CD14-positive monocyte (primary cell): ENCODE results near the gene PARP15. TPM values are rescaled to one million over a fixed set of nuclear protein-coding genes. Genes with fewer than 3 reads are reported as not detected.
A peak's percentile ranks its signal among the peaks of the same experiment; 100 is the strongest.

Source experiments
- DNase-seq, 3 donors: peaks; one replicate each; pipeline ENCODE4 v3.0.0-alpha.2; 2011 to 2022
- H2AFZ ChIP-seq: 2 replicates; pipeline ENCODE4 v1.6.0; 2012; ENCODE audit warnings: mild to moderate bottlenecking, low read depth, low read length, inconsistent platforms; ENCODE audit not compliant: insufficient read depth, poor library complexity, severe bottlenecking
- H3K27ac ChIP-seq, 2 donors: 1 replicate in 1 of 2; 2 replicates in 1 of 2; pipeline ENCODE4 v1.5.1; 2012 to 2013; ENCODE audit warnings: low read length in 2 of 2, control low read depth in 1 of 2, inconsistent platforms in 1 of 2, low read depth in 1 of 2, mild to moderate bottlenecking in 1 of 2
- H3K27me3 ChIP-seq, 2 donors: one replicate each; pipeline versions ENCODE4 v1.6.0 to v1.6.1; 2011 to 2013; ENCODE audit warnings: low read length in 2 of 2; ENCODE audit not compliant: control insufficient read depth in 2 of 2, insufficient read depth in 2 of 2
- H3K36me3 ChIP-seq, 2 donors: replicated peaks in 1 of 2; 1 replicate in 1 of 2; 2 replicates in 1 of 2; pipeline versions ENCODE4 v1.5.1 to v1.6.1; 2012 to 2013; ENCODE audit warnings: low read length in 2 of 2, control low read depth in 1 of 2, inconsistent platforms in 1 of 2, mild to moderate bottlenecking in 1 of 2; ENCODE audit not compliant: insufficient read depth in 2 of 2, control insufficient read depth in 1 of 2
- H3K4me1 ChIP-seq, 2 donors: 1 replicate in 1 of 2; 2 replicates in 1 of 2; pipeline versions ENCODE4 v1.5.1 to v1.6.1; 2012 to 2013; ENCODE audit warnings: low read length in 2 of 2, control low read depth in 1 of 2, inconsistent platforms in 1 of 2, mild to moderate bottlenecking in 1 of 2, moderate library complexity in 1 of 2; ENCODE audit not compliant: insufficient read depth in 2 of 2, control insufficient read depth in 1 of 2
- H3K4me2 ChIP-seq: replicated peaks from 2 replicates; pipeline ENCODE3; 2012; ENCODE audit warnings: low read length, moderate library complexity, mild to moderate bottlenecking; ENCODE audit not compliant: poor library complexity, severe bottlenecking; ENCODE audit errors: extremely low read depth
- H3K4me3 ChIP-seq, 3 experiments: fragments of 200-600 bp in 1 of 3; sonication (generic) in 1 of 3; replicated peaks in 1 of 3; 1 replicate in 2 of 3; 2 replicates in 1 of 3; pipeline ENCODE4 v1.5.1; 2011 to 2013; ENCODE audit warnings: low read length in 3 of 3, mild to moderate bottlenecking in 3 of 3, control low read depth in 2 of 3, low read depth in 2 of 3, inconsistent platforms in 1 of 3, moderate library complexity in 1 of 3
- H3K79me2 ChIP-seq: 2 replicates; pipeline ENCODE4 v1.6.0; 2012; ENCODE audit warnings: mild to moderate bottlenecking, control low read depth, inconsistent platforms, low read length, moderate library complexity; ENCODE audit not compliant: insufficient read depth
- H3K9ac ChIP-seq: 2 replicates; pipeline ENCODE4 v1.6.0; 2017; ENCODE audit warnings: low read length, mild to moderate bottlenecking; ENCODE audit not compliant: insufficient read depth, poor library complexity, severe bottlenecking
- H3K9me3 ChIP-seq, 2 donors: replicated peaks in 1 of 2; 1 replicate in 1 of 2; 2 replicates in 1 of 2; pipeline versions ENCODE4 v1.5.1 to v1.6.1; 2012 to 2013; ENCODE audit warnings: low read length in 2 of 2, control low read depth in 1 of 2; ENCODE audit not compliant: control insufficient read depth in 1 of 2, insufficient read depth in 1 of 2
- H4K20me1 ChIP-seq: 2 replicates; pipeline ENCODE4 v1.6.0; 2012; ENCODE audit warnings: mild to moderate bottlenecking, low read length, control low read depth, moderate library complexity; ENCODE audit not compliant: insufficient read depth
- H3K27ac Mint-ChIP-seq, 7 donors: one replicate each; pipeline ENCODE4 v1.8.0; 2020; ENCODE audit warnings: mild to moderate bottlenecking in 7 of 7, mixed read lengths in 7 of 7, moderate library complexity in 6 of 7, inconsistent platforms in 2 of 7
- H3K27me3 Mint-ChIP-seq, 3 donors: one replicate each; pipeline ENCODE4 v1.8.0; 2021 to 2022; ENCODE audit warnings: low read depth in 3 of 3, mild to moderate bottlenecking in 3 of 3, mixed read lengths in 3 of 3, moderate library complexity in 3 of 3, inconsistent platforms in 1 of 3
- H3K36me3 Mint-ChIP-seq, 2 donors: one replicate each; pipeline ENCODE4 v1.8.0; 2020; ENCODE audit warnings: mixed read lengths in 2 of 2, inconsistent platforms in 1 of 2, mild to moderate bottlenecking in 1 of 2
- H3K4me1 Mint-ChIP-seq: one replicate; pipeline ENCODE4 v1.8.0; 2020; ENCODE audit warnings: mild to moderate bottlenecking, mixed read lengths
- H3K4me3 Mint-ChIP-seq, 2 donors: one replicate each; pipeline ENCODE4 v1.8.0; 2020; ENCODE audit warnings: mild to moderate bottlenecking in 2 of 2, mixed read lengths in 2 of 2, moderate library complexity in 1 of 2
- H3K9me3 Mint-ChIP-seq, 7 donors: one replicate each; pipeline ENCODE4 v1.8.0; 2020 to 2022; ENCODE audit warnings: mixed read lengths in 7 of 7, mild to moderate bottlenecking in 6 of 7, moderate library complexity in 6 of 7, inconsistent platforms in 2 of 7
- CTCF ChIP-seq: fragments of 200-600 bp; IDR thresholded peaks from one replicate; pipeline ENCODE4 v1.8.0; 2022; ENCODE audit warnings: antibody characterized with exemption, mild to moderate bottlenecking
- WGBS: methylation state at CpG from one replicate; pipeline ENCODE4 v1.1.5; 2013; ENCODE audit warnings: missing lambda C conversion rate; ENCODE audit not compliant: insufficient coverage; 5-methylcytosine and 5-hydroxymethylcytosine counted together
- intact Hi-C, 2 donors: fragments of 100-400 bp; cut with micrococcal nuclease; formaldehyde crosslinking; loops; one replicate each; pipeline versions ENCODE4 v1.15.0 to v1.15.1; 2023
- polyA plus RNA-seq, 3 donors: library from polyadenylated mRNA; depleted of rRNA in 1 of 3; unstranded in 2 of 3; stranded (reverse) in 1 of 3; fragments of 300-500 nt in 2 of 3; fragments of >200 nt in 1 of 3; fragmentation: Illumina TruSeq in 2 of 3; gene quantifications; 1 replicate in 2 of 3; 2 replicates in 1 of 3; pipeline ENCODE4 v1.2.3, GENCODE V29; 2012 to 2021

The PARP15 gene
- polyA plus RNA-seq, 3 donors: 0.23 to 4.4 (median 0.28) TPM

- Mint-ChIP-seq H3K4me1 (peaks cover 6% of the 10 kb centered on the region), H3K4me3 (no peak overlapping the region), H3K27me3 (no peaks in the 10 kb centered on the region), H3K27ac (peak overlapping the region in 1 of 7 donors; percentile 4), H3K9me3 (no peaks in the 10 kb centered on the region), H3K36me3 (peaks cover 89 to 95% of the 10 kb centered on the region in 2 donors)
- no peak for TF ChIP-seq CTCF
- Histone ChIP-seq H4K20me1 (peaks cover 42% of the 10 kb centered on the region), H3K4me3 (no peak overlapping the region), H3K27me3 (no peaks in the 10 kb centered on the region), H3K27ac (no peak overlapping the region), H2AFZ (no peak overlapping the region), H3K79me2 (no peaks in the 10 kb centered on the region), H3K9me3 (no peaks in the 10 kb centered on the region), H3K9ac (no peak overlapping the region), H3K36me3 (peaks cover 97 to 100% of the 10 kb centered on the region in 2 donors), H3K4me2 (no peak overlapping the region), H3K4me1 (no peaks in the 10 kb centered on the region)
- DNase-seq: no peak
- WGBS: 100% methylated on average over 1 of the region's 3 CpGs
- intact Hi-C loops: no loop called here
Measured at GRCh38 chr3:122553171-122553570, 24.3 kb upstream of the PARP15 start.

- 100% methylated on average over 3 of the region's 6 CpGs for WGBS
- TF ChIP-seq CTCF: no peak
- Histone ChIP-seq H3K36me3 (peaks cover 90 to 98% of the 10 kb centered on the region in 2 donors), H4K20me1 (peaks cover 56% of the 10 kb centered on the region), H3K27me3 (no peaks in the 10 kb centered on the region), H3K27ac (no peak overlapping the region), H3K4me1 (no peaks in the 10 kb centered on the region), H3K79me2 (peaks cover 4% of the 10 kb centered on the region), H3K4me2 (no peak overlapping the region), H3K4me3 (no peak overlapping the region), H3K9me3 (no peaks in the 10 kb centered on the region), H2AFZ (no peak overlapping the region), H3K9ac (no peak overlapping the region)
- H3K36me3 Mint-ChIP-seq: peaks cover 84 to 91% of the 10 kb centered on the region in 2 donors
- H3K27me3 Mint-ChIP-seq: no peaks in the 10 kb centered on the region
- no peak overlapping the region for H3K4me3 Mint-ChIP-seq
- no peaks in the 10 kb centered on the region for H3K9me3 Mint-ChIP-seq
- intact Hi-C loops: no loop called here
- H3K27ac Mint-ChIP-seq: peak overlapping the region in 1 of 7 donors; percentile 10
- H3K4me1 Mint-ChIP-seq: peaks cover 10% of the 10 kb centered on the region
- no peak for DNase-seq
Measured at GRCh38 chr3:122555275-122556071, 22.0 kb upstream of the PARP15 start.
